PC-9 (cell line): ENCODE data around the gene SCARF2. TPM values are rescaled to one million over a fixed set of nuclear protein-coding genes. Genes with fewer than 3 reads are reported as not detected.

Source experiments
- BruUV-seq: library from RNA; stranded (reverse); fragments of 400-500 nt; replicated peaks from 2 replicates; lab custom pipeline; 2021; lab: Mats Ljungman, UMichigan
- CTCF ChIA-PET: fragments of 300-600 bp; sonication (Branson Sonifier 250); formaldehyde crosslinking; loops from one replicate; lab custom pipeline; 2022; ENCODE audit warnings: antibody characterized with exemption; lab: Charles Lee
- POLR2A ChIA-PET: fragments of 300-600 bp; sonication (Branson Sonifier 250); formaldehyde crosslinking; loops from one replicate; lab custom pipeline; 2022; ENCODE audit warnings: antibody characterized with exemption; ENCODE audit not compliant: unreplicated experiment; lab: Charles Lee
- DNase-seq, 2 experiments: peaks; one replicate each; pipeline versions ENCODE4 v3.0.0 to v3.0.0-alpha.2; 2015 to 2022; ENCODE audit warnings: mixed read lengths in 1 of 2
- H2AFZ ChIP-seq: fragments of 200-600 bp; sonication (generic); 2 replicates; pipeline ENCODE4 v1.8.1; 2017; ENCODE audit warnings: antibody characterized with exemption
- H3F3A ChIP-seq: fragments of 200-600 bp; sonication (generic); 2 replicates; pipeline ENCODE4 v1.8.1; 2017; ENCODE audit warnings: antibody characterized with exemption, mild to moderate bottlenecking, low read depth; ENCODE audit not compliant: insufficient read depth
- H3K27ac ChIP-seq: fragments of 200-600 bp; sonication (generic); 2 replicates; pipeline ENCODE4 v1.6.1; 2016; ENCODE audit warnings: mixed run types
- H3K27me3 ChIP-seq: fragments of 200-600 bp; sonication (generic); 2 replicates; pipeline ENCODE4 v1.6.1; 2016; ENCODE audit warnings: low read depth, mixed run types; ENCODE audit not compliant: insufficient read depth
- H3K36me3 ChIP-seq: fragments of 200-600 bp; sonication (generic); 2 replicates; pipeline ENCODE4 v1.6.1; 2016; ENCODE audit warnings: low read depth, mixed run types
- H3K4me1 ChIP-seq: fragments of 200-600 bp; sonication (generic); replicated peaks from 2 replicates; pipeline ENCODE4 v1.6.1; 2016; ENCODE audit warnings: mixed run types; ENCODE audit not compliant: insufficient read depth
- H3K4me2 ChIP-seq: fragments of 200-600 bp; sonication (generic); 2 replicates; pipeline ENCODE4 v1.6.1; 2017; ENCODE audit warnings: mixed run types
- H3K4me3 ChIP-seq: fragments of 200-600 bp; sonication (generic); 2 replicates; pipeline ENCODE4 v1.6.1; 2016; ENCODE audit warnings: mixed run types
- H3K79me2 ChIP-seq: fragments of 200-600 bp; sonication (generic); 2 replicates; pipeline ENCODE4 v1.6.1; 2017; ENCODE audit warnings: low read depth, mixed run types
- H3K9me2 ChIP-seq: fragments of 200-600 bp; sonication (generic); 2 replicates; pipeline ENCODE4 v1.8.1; 2017; ENCODE audit warnings: mild to moderate bottlenecking; ENCODE audit not compliant: insufficient read depth
- H3K9me3 ChIP-seq: fragments of 200-600 bp; sonication (generic); 2 replicates; pipeline ENCODE4 v1.8.1; 2016; ENCODE audit warnings: low read depth; ENCODE audit not compliant: insufficient read depth
- H4K20me1 ChIP-seq: fragments of 200-600 bp; sonication (generic); 2 replicates; pipeline ENCODE4 v1.8.1; 2017; ENCODE audit not compliant: insufficient read depth
- CTCF ChIP-seq: fragments of 200-600 bp; sonication (generic); conservative IDR thresholded peaks from 2 replicates; pipeline ENCODE4 v1.6.1; 2017; ENCODE audit warnings: mixed run types, antibody characterized with exemption, mild to moderate bottlenecking, moderate library complexity
- EZH2 ChIP-seq: fragments of 200-600 bp; sonication (generic); IDR thresholded peaks from 2 replicates; pipeline ENCODE4 v1.8.0; 2017; ENCODE audit warnings: antibody characterized with exemption, low read depth
- intact Hi-C: fragments of 100-400 bp; cut with micrococcal nuclease; formaldehyde crosslinking; loops from one replicate; pipeline ENCODE4 v1.10.0; 2022; ENCODE audit not compliant: unreplicated experiment
- total RNA-seq: library from RNA; stranded (reverse); gene quantifications from 2 replicates; pipeline ENCODE4 v1.2.3, GENCODE V29; 2021

SCARF2 gene
- total RNA-seq, 1 experiment from 2014 or later: 0.52 TPM

GRCh38 chr22:20414450-20414849, 23.2 kb downstream of the SCARF2 start:
- intact Hi-C loops: no loop called here
- Histone ChIP-seq H3K9me3 (no peaks in the 10 kb centered on the region), H3K36me3 (no peaks in the 10 kb centered on the region), H3K9me2 (no peaks in the 10 kb centered on the region), H4K20me1 (no peaks in the 10 kb centered on the region), H3K27me3 (no peaks in the 10 kb centered on the region), H3K4me3 (no peak overlapping the region), H3F3A (no peaks in the 10 kb centered on the region), H3K79me2 (no peaks in the 10 kb centered on the region), H3K4me1 (no peaks in the 10 kb centered on the region), H3K27ac (no peak overlapping the region), H3K4me2 (no peak overlapping the region), H2AFZ (no peak overlapping the region)
- ChIA-PET POLR2A (no interaction called here), CTCF (no interaction called here)
- no peak for TF ChIP-seq CTCF
- TF ChIP-seq EZH2: no peak
- no TSS peak for BruUV-seq
- no peak for DNase-seq

GRCh38 chr22:20414059-20414440, 23.6 kb downstream of the SCARF2 start:
- no peak for TF ChIP-seq EZH2
- no peak for TF ChIP-seq CTCF
- no peak for DNase-seq
- no TSS peak for BruUV-seq
- H3K79me2 ChIP-seq: no peaks in the 10 kb centered on the region
- H3K4me1 ChIP-seq: no peaks in the 10 kb centered on the region
- H3K27ac ChIP-seq: no peak overlapping the region
- no peaks in the 10 kb centered on the region for H4K20me1 ChIP-seq
- POLR2A ChIA-PET: no interaction called here
- H3K4me3 ChIP-seq: no peak overlapping the region
- no peaks in the 10 kb centered on the region for H3K36me3 ChIP-seq
- no peak overlapping the region for H2AFZ ChIP-seq
- H3K27me3 ChIP-seq: no peaks in the 10 kb centered on the region
- intact Hi-C loops: no loop called here
- no peaks in the 10 kb centered on the region for H3F3A ChIP-seq
- H3K9me3 ChIP-seq: no peaks in the 10 kb centered on the region
- CTCF ChIA-PET: no interaction called here
- H3K4me2 ChIP-seq: no peak overlapping the region
- H3K9me2 ChIP-seq: no peaks in the 10 kb centered on the region

GRCh38 chr22:20413217-20414058, 24.2 kb downstream of the SCARF2 start:
- Histone ChIP-seq H3K79me2 (no peaks in the 10 kb centered on the region), H3K4me3 (no peak overlapping the region), H3K4me1 (no peaks in the 10 kb centered on the region), H3K9me3 (no peaks in the 10 kb centered on the region), H3K4me2 (no peak overlapping the region), H4K20me1 (no peaks in the 10 kb centered on the region), H3K36me3 (no peaks in the 10 kb centered on the region), H3K27ac (no peak overlapping the region), H3K9me2 (no peaks in the 10 kb centered on the region), H3F3A (no peaks in the 10 kb centered on the region), H3K27me3 (no peaks in the 10 kb centered on the region), H2AFZ (no peak overlapping the region)
- POLR2A ChIA-PET: no interaction called here
- TF ChIP-seq CTCF: no peak
- CTCF ChIA-PET: no interaction called here
- intact Hi-C loops: no loop called here
- DNase-seq: no peak
- BruUV-seq: no TSS peak
